GM18526 (cell line): Measurements from ENCODE around the gene CTNNA1.

Source experiments
- POLR2A ChIP-seq: IDR thresholded peaks from 3 replicates; pipeline ENCODE4 v1.6.1; 2011; ENCODE audit not compliant: insufficient read length; ENCODE audit errors: extremely low read depth

Gene CTNNA1

DNA sequence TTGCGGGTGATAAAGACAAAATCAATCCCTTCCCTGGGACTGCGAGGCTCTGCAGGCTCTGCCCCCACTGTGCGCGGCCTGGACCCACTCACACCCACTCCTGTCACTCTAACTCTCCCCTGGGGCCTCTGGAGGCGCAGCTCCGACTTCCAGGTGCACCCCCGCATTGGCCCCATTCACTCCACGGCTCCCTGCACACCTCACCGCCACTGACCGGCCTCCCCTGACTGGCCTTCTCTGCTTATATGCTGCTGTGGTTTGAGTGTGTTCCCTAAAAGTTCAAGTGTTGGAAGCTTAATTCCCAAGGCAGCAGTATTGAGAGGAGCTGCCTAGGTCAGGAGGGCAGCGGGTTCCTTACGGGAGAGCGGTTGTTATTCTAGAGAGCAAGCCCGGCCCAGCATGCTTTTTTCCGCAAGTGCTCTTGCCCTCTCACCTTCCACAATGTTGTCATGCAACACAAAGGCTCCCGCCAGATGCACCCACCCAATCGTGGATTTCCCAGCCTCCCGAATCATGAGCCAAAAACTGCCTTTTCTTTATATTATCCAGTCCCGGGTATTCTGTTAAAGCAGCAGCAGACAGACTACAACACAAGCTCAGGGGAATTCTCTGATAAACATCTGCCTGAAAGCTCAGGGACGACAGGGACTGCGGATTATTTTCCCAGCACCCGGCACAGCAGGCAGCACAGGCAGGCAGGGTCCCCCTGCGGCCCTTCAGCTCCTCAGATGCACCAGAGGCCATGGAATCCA, 195.4 kb downstream of the CTNNA1 start:
- no peak for TF ChIP-seq POLR2A

GRCh38 chr5:138949223-138949574, 196.0 kb downstream of the CTNNA1 start:
- TF ChIP-seq POLR2A: no peak

- TF ChIP-seq POLR2A: no peak
Observed at GRCh38 chr5:138949988-138950387, 196.8 kb downstream of the CTNNA1 start.

- no peak for TF ChIP-seq POLR2A
Observed at GRCh38 chr5:138950421-138951031, 197.3 kb downstream of the CTNNA1 start.

- TF ChIP-seq POLR2A: no peak
Observed at GRCh38 chr5:138951091-138951985, 198.1 kb downstream of the CTNNA1 start.

GRCh38 chr5:138951986-138952735, 198.9 kb downstream of the CTNNA1 start:
- no peak for TF ChIP-seq POLR2A

DNA sequence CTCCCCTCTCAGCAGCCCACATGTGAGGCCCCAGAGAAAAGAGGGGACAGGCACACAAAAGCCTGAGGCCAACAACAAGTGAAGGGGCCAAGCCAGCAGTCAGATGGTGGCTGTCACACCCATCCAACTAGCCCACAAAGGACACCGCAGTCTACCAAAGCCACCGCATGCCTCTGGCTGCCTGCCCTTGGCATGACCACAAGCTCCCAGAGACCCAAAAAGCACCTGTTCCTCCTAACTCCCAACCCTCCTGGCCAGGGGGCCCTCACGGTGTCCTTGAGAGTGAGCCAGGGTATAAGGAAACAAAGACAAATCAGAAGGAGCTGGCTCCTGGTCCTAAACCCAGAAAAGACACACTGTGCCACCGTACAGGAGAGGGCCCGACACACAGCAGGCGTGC, 199.7 kb downstream of the CTNNA1 start:
- TF ChIP-seq POLR2A: no peak

- TF ChIP-seq POLR2A: no peak
Observed at GRCh38 chr5:138953387-138954256, 200.4 kb downstream of the CTNNA1 start.

- TF ChIP-seq POLR2A: no peak
Observed at GRCh38 chr5:138954257-138955012, 201.2 kb downstream of the CTNNA1 start.

GRCh38 chr5:138955013-138955660, 201.9 kb downstream of the CTNNA1 start:
- TF ChIP-seq POLR2A: no peak

- TF ChIP-seq POLR2A: no peak
Observed at GRCh38 chr5:138955671-138956295, 202.6 kb downstream of the CTNNA1 start.

DNA sequence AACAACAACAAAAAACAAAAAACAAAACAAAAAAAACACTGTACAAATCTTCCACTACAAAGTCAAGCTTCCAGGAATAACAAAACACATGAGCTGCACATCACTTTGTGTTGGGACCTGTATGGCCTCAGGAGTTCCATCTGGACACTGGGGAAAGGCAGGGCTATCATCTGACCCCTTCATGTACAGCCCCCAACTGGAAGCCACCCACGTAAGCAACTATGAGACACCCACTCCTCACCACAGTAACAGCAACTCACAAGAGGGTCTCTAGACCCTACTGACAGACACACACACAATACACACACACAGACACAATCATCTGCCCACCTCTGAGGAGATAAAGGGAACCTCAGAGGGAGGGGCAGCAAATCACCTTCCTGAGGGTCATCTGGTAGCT, 203.6 kb downstream of the CTNNA1 start:
- no peak for TF ChIP-seq POLR2A
